Nephron progenitor cell (in vitro differentiated cells): ENCODE results near the gene DNPEP.

Experiments used
- DNase-seq: peaks from one replicate; pipeline ENCODE4 v3.0.0; 2021
- H3K27ac Mint-ChIP-seq: 2 replicates; pipeline ENCODE4 v1.8.0; 2021; ENCODE audit warnings: mild to moderate bottlenecking, moderate library complexity, mixed read lengths
- H3K27me3 Mint-ChIP-seq: 2 replicates; pipeline ENCODE4 v1.8.0; 2021; ENCODE audit warnings: mild to moderate bottlenecking, low read depth, mixed read lengths; ENCODE audit not compliant: poor library complexity
- H3K36me3 Mint-ChIP-seq: 2 replicates; pipeline ENCODE4 v1.8.0; 2021; ENCODE audit warnings: low read depth, mixed read lengths
- H3K4me1 Mint-ChIP-seq: 2 replicates; pipeline ENCODE4 v1.8.0; 2021; ENCODE audit warnings: mixed read lengths
- H3K4me3 Mint-ChIP-seq: 2 replicates; pipeline ENCODE4 v1.8.0; 2021; ENCODE audit warnings: mild to moderate bottlenecking, moderate library complexity, mixed read lengths
- H3K9me3 Mint-ChIP-seq: 2 replicates; pipeline ENCODE4 v1.8.0; 2021; ENCODE audit warnings: mild to moderate bottlenecking, moderate library complexity, mixed read lengths
- CTCF ChIP-seq: fragments of 200-600 bp; sonication (generic); IDR thresholded peaks from 2 replicates; pipeline ENCODE4 v1.5.0; 2021; ENCODE audit warnings: antibody characterized with exemption

DNPEP gene

GRCh38 chr2:219417374-219417773 lies 29.7 kb upstream of the DNPEP start:
- Mint-ChIP-seq H3K36me3 (no peaks in the 10 kb centered on the region), H3K4me3 (no peak overlapping the region), H3K4me1 (peaks cover 22% of the 10 kb centered on the region), H3K9me3 (peaks cover 9% of the 10 kb centered on the region), H3K27me3 (peaks cover 27% of the 10 kb centered on the region), H3K27ac (no peak overlapping the region)
- TF ChIP-seq CTCF, result no peak
- no peak for DNase-seq

GRCh38 chr2:219416938-219417337 lies 29.2 kb upstream of the DNPEP start:
- Mint-ChIP-seq H3K27ac (no peak overlapping the region), H3K4me1 (peaks cover 22% of the 10 kb centered on the region), H3K27me3 (peaks cover 27% of the 10 kb centered on the region), H3K36me3 (no peaks in the 10 kb centered on the region), H3K4me3 (no peak overlapping the region), H3K9me3 (peaks cover 12% of the 10 kb centered on the region)
- no peak for TF ChIP-seq CTCF
- DNase-seq, result no peak

- Mint-ChIP-seq H3K4me3 (no peak overlapping the region), H3K9me3 (peaks cover 17% of the 10 kb centered on the region), H3K27ac (no peak overlapping the region), H3K4me1 (peaks cover 22% of the 10 kb centered on the region), H3K27me3 (peaks cover 27% of the 10 kb centered on the region), H3K36me3 (no peaks in the 10 kb centered on the region)
- no peak for TF ChIP-seq CTCF
- DNase-seq, result no peak
These were observed 28.5 kb upstream of the DNPEP start for GRCh38 chr2:219416235-219416602.

GRCh38 chr2:219415580-219416234 lies 28.0 kb upstream of the DNPEP start:
- no peak overlapping the region for H3K27ac Mint-ChIP-seq
- no peak for TF ChIP-seq CTCF
- H3K27me3 Mint-ChIP-seq, result peaks cover 27% of the 10 kb centered on the region
- peaks cover 22% of the 10 kb centered on the region for H3K4me1 Mint-ChIP-seq
- H3K4me3 Mint-ChIP-seq, result no peak overlapping the region
- DNase-seq, result no peak
- H3K9me3 Mint-ChIP-seq, result peaks cover 20% of the 10 kb centered on the region
- no peaks in the 10 kb centered on the region for H3K36me3 Mint-ChIP-seq

GRCh38 chr2:219414857-219415256 lies 27.1 kb upstream of the DNPEP start:
- Mint-ChIP-seq H3K9me3 (peaks cover 20% of the 10 kb centered on the region), H3K4me1 (peaks cover 20% of the 10 kb centered on the region), H3K27me3 (peaks cover 25% of the 10 kb centered on the region), H3K36me3 (no peaks in the 10 kb centered on the region), H3K4me3 (no peak overlapping the region), H3K27ac (no peak overlapping the region)
- no peak for DNase-seq
- TF ChIP-seq CTCF, result no peak

- Mint-ChIP-seq H3K4me1 (peaks cover 30% of the 10 kb centered on the region), H3K9me3 (peaks cover 23% of the 10 kb centered on the region), H3K36me3 (no peaks in the 10 kb centered on the region), H3K4me3 (no peak overlapping the region), H3K27ac (no peak overlapping the region), H3K27me3 (peaks cover 13% of the 10 kb centered on the region)
- no peak for TF ChIP-seq CTCF
- DNase-seq, result no peak
These were observed 22.7 kb upstream of the DNPEP start for GRCh38 chr2:219410390-219410789.
